Measurements from ENCODE around the gene MYOZ3.

MYOZ3 gene

GRCh38 chr5:150649108-150650020 is 11.7 kb upstream of the MYOZ3 start:
- no peak for TF ChIP-seq CTCF (IDR thresholded peaks at IDR 0.05; ENCODE audit: borderline replicate concordance, insufficient read depth, low read depth, low read length)
- no peak overlapping the region for H3K4me3 ChIP-seq (ENCODE audit: low read depth, low read length)

GRCh38 chr5:150650021-150651006 is 10.7 kb upstream of the MYOZ3 start:
- no peak for TF ChIP-seq CTCF (IDR thresholded peaks at IDR 0.05; ENCODE audit: borderline replicate concordance, insufficient read depth, low read depth, low read length)

GRCh38 chr5:150651382-150651781 is 9.7 kb upstream of the MYOZ3 start:
- H3K4me3 ChIP-seq (ENCODE audit: low read depth, low read length), result no peak overlapping the region
- no peak for TF ChIP-seq CTCF (IDR thresholded peaks at IDR 0.05; ENCODE audit: borderline replicate concordance, insufficient read depth, low read depth, low read length)

More at GRCh38 chr5:150650021-150651006, 10.7 kb upstream of the MYOZ3 start:
- H3K4me3 ChIP-seq (ENCODE audit: low read depth, low read length), result no peak overlapping the region

- TF ChIP-seq CTCF (IDR thresholded peaks at IDR 0.05; ENCODE audit: borderline replicate concordance, insufficient read depth, low read depth, low read length), result no peak
Observed at GRCh38 chr5:150651924-150652671, 9.0 kb upstream of the MYOZ3 start.

GRCh38 chr5:150653145-150653761 is 7.8 kb upstream of the MYOZ3 start:
- no peak for TF ChIP-seq CTCF (IDR thresholded peaks at IDR 0.05; ENCODE audit: borderline replicate concordance, insufficient read depth, low read depth, low read length)
- no peak overlapping the region for H3K4me3 ChIP-seq (ENCODE audit: low read depth, low read length)

More at GRCh38 chr5:150651924-150652671, 9.0 kb upstream of the MYOZ3 start:
- H3K4me3 ChIP-seq (ENCODE audit: low read depth, low read length), result no peak overlapping the region
